Measurements from ENCODE around the gene SIGLEC10.
A peak's percentile ranks its signal among the peaks of the same experiment; 100 is the strongest.

SIGLEC10 gene

GRCh38 chr19:51396175-51396574 lies 21.3 kb downstream of the SIGLEC10 start:
- Histone ChIP-seq H3K36me3 (ENCODE audit: control insufficient read depth in 5 of 5, insufficient read depth in 5 of 5, low read length in 5 of 5) (no peaks in the 10 kb centered on the region), H3K4me3 (ENCODE audit: low read depth in 1 of 5, low read length in 5 of 5) (no peak overlapping the region), H3K9me3 (ENCODE audit: control insufficient read depth in 5 of 5, low read length in 5 of 5) (no peaks in the 10 kb centered on the region), H3K4me1 (ENCODE audit: control insufficient read depth in 5 of 5, insufficient read depth in 5 of 5, low read length in 5 of 5) (peaks cover 0 to 21% (median 11%) of the 10 kb centered on the region in 5 donors), H3K27me3 (ENCODE audit: control insufficient read depth in 5 of 5, insufficient read depth in 4 of 5, low read length in 5 of 5) (peaks cover 0 to 4% (median 0%) of the 10 kb centered on the region in 5 donors), H3K9ac (ENCODE audit: low read length in 5 of 5) (no peak overlapping the region), H3K27ac (ENCODE audit: low read depth, low read length) (no peak overlapping the region)

GRCh38 chr19:51394050-51394836 lies 23.2 kb downstream of the SIGLEC10 start:
- Histone ChIP-seq H3K4me1 (ENCODE audit: control insufficient read depth in 5 of 5, insufficient read depth in 5 of 5, low read length in 5 of 5) (peaks cover 0 to 27% (median 11%) of the 10 kb centered on the region in 5 donors), H3K9me3 (ENCODE audit: control insufficient read depth in 5 of 5, low read length in 5 of 5) (no peaks in the 10 kb centered on the region), H3K27ac (ENCODE audit: low read depth, low read length) (peak overlapping the region; percentile 77), H3K4me3 (ENCODE audit: low read depth in 1 of 5, low read length in 5 of 5) (peak overlapping the region; percentile 61 to 85 (median 67)), H3K36me3 (ENCODE audit: control insufficient read depth in 5 of 5, insufficient read depth in 5 of 5, low read length in 5 of 5) (no peaks in the 10 kb centered on the region), H3K9ac (ENCODE audit: low read length in 5 of 5) (peak overlapping the region in 4 of 5 donors; percentile 31 to 85 (median 70)), H3K27me3 (ENCODE audit: control insufficient read depth in 5 of 5, insufficient read depth in 4 of 5, low read length in 5 of 5) (peaks cover 0 to 6% (median 0%) of the 10 kb centered on the region in 5 donors)

GRCh38 chr19:51392701-51393100 lies 24.7 kb downstream of the SIGLEC10 start:
- no peak overlapping the region for H3K9ac ChIP-seq (ENCODE audit: low read length in 5 of 5)
- H3K36me3 ChIP-seq (ENCODE audit: control insufficient read depth in 5 of 5, insufficient read depth in 5 of 5, low read length in 5 of 5) = no peaks in the 10 kb centered on the region
- no peaks in the 10 kb centered on the region for H3K9me3 ChIP-seq (ENCODE audit: control insufficient read depth in 5 of 5, low read length in 5 of 5)
- H3K27ac ChIP-seq (ENCODE audit: low read depth, low read length) = no peak overlapping the region
- peaks cover 0 to 6% (median 0%) of the 10 kb centered on the region in 5 donors for H3K27me3 ChIP-seq (ENCODE audit: control insufficient read depth in 5 of 5, insufficient read depth in 4 of 5, low read length in 5 of 5)
- no peak overlapping the region for H3K4me3 ChIP-seq (ENCODE audit: low read depth in 1 of 5, low read length in 5 of 5)
- H3K4me1 ChIP-seq (ENCODE audit: control insufficient read depth in 5 of 5, insufficient read depth in 5 of 5, low read length in 5 of 5) = peaks cover 0 to 24% (median 11%) of the 10 kb centered on the region in 5 donors

- H3K27ac ChIP-seq (ENCODE audit: low read depth, low read length) = no peak overlapping the region
- peaks cover 0 to 19% (median 11%) of the 10 kb centered on the region in 5 donors for H3K4me1 ChIP-seq (ENCODE audit: control insufficient read depth in 5 of 5, insufficient read depth in 5 of 5, low read length in 5 of 5)
- no peaks in the 10 kb centered on the region for H3K36me3 ChIP-seq (ENCODE audit: control insufficient read depth in 5 of 5, insufficient read depth in 5 of 5, low read length in 5 of 5)
- H3K27me3 ChIP-seq (ENCODE audit: control insufficient read depth in 5 of 5, insufficient read depth in 4 of 5, low read length in 5 of 5) = peaks cover 0 to 6% (median 0%) of the 10 kb centered on the region in 5 donors
- no peaks in the 10 kb centered on the region for H3K9me3 ChIP-seq (ENCODE audit: control insufficient read depth in 5 of 5, low read length in 5 of 5)
- no peak overlapping the region for H3K9ac ChIP-seq (ENCODE audit: low read length in 5 of 5)
- H3K4me3 ChIP-seq (ENCODE audit: low read depth in 1 of 5, low read length in 5 of 5) = peak overlapping the region in 1 of 5 donors; percentile 10
Observed at GRCh38 chr19:51391073-51391611, 26.3 kb downstream of the SIGLEC10 start.

GRCh38 chr19:51389143-51389542 lies 28.3 kb downstream of the SIGLEC10 start:
- peaks cover 0 to 12% (median 5%) of the 10 kb centered on the region in 5 donors for H3K4me1 ChIP-seq (ENCODE audit: control insufficient read depth in 5 of 5, insufficient read depth in 5 of 5, low read length in 5 of 5)

GRCh38 chr19:51387924-51388389 lies 29.5 kb downstream of the SIGLEC10 start, which contains the start of gene LIM2:
LIM2 (minus strand) TSS chr19:51387974; CDS start chr19:51387443, 531 bp downstream.
- Histone ChIP-seq H3K36me3 (ENCODE audit: control insufficient read depth in 5 of 5, insufficient read depth in 5 of 5, low read length in 5 of 5) (no peaks in the 10 kb centered on the region), H3K4me3 (ENCODE audit: low read depth in 1 of 5, low read length in 5 of 5) (no peak within 1 kb of the TSS), H3K9me3 (ENCODE audit: control insufficient read depth in 5 of 5, low read length in 5 of 5) (no peaks in the 10 kb centered on the region), H3K27ac (ENCODE audit: low read depth, low read length) (no peak within 1 kb of the TSS), H3K27me3 (ENCODE audit: control insufficient read depth in 5 of 5, insufficient read depth in 4 of 5, low read length in 5 of 5) (peaks cover 0 to 6% (median 0%) of the 10 kb centered on the region in 5 donors), H3K9ac (ENCODE audit: low read length in 5 of 5) (no peak within 1 kb of the TSS), H3K4me1 (ENCODE audit: control insufficient read depth in 5 of 5, insufficient read depth in 5 of 5, low read length in 5 of 5) (peaks cover 0 to 7% (median 0%) of the 10 kb centered on the region in 5 donors)

More at GRCh38 chr19:51389143-51389542, 28.3 kb downstream of the SIGLEC10 start:
- no peaks in the 10 kb centered on the region for H3K36me3 ChIP-seq (ENCODE audit: control insufficient read depth in 5 of 5, insufficient read depth in 5 of 5, low read length in 5 of 5)
- no peak overlapping the region for H3K9ac ChIP-seq (ENCODE audit: low read length in 5 of 5)
- no peak overlapping the region for H3K4me3 ChIP-seq (ENCODE audit: low read depth in 1 of 5, low read length in 5 of 5)
- no peak overlapping the region for H3K27ac ChIP-seq (ENCODE audit: low read depth, low read length)
- H3K9me3 ChIP-seq (ENCODE audit: control insufficient read depth in 5 of 5, low read length in 5 of 5) = no peaks in the 10 kb centered on the region
- peaks cover 0 to 6% (median 0%) of the 10 kb centered on the region in 5 donors for H3K27me3 ChIP-seq (ENCODE audit: control insufficient read depth in 5 of 5, insufficient read depth in 4 of 5, low read length in 5 of 5)

GRCh38 chr19:51386882-51387520 lies 30.4 kb downstream of the SIGLEC10 start:
- peaks cover 0 to 7% (median 0%) of the 10 kb centered on the region in 5 donors for H3K4me1 ChIP-seq (ENCODE audit: control insufficient read depth in 5 of 5, insufficient read depth in 5 of 5, low read length in 5 of 5)
- no peak overlapping the region for H3K4me3 ChIP-seq (ENCODE audit: low read depth in 1 of 5, low read length in 5 of 5)
- H3K27me3 ChIP-seq (ENCODE audit: control insufficient read depth in 5 of 5, insufficient read depth in 4 of 5, low read length in 5 of 5) = peaks cover 0 to 6% (median 0%) of the 10 kb centered on the region in 5 donors
- H3K9me3 ChIP-seq (ENCODE audit: control insufficient read depth in 5 of 5, low read length in 5 of 5) = no peaks in the 10 kb centered on the region
- H3K27ac ChIP-seq (ENCODE audit: low read depth, low read length) = no peak overlapping the region
- no peaks in the 10 kb centered on the region for H3K36me3 ChIP-seq (ENCODE audit: control insufficient read depth in 5 of 5, insufficient read depth in 5 of 5, low read length in 5 of 5)
- H3K9ac ChIP-seq (ENCODE audit: low read length in 5 of 5) = no peak overlapping the region

- Histone ChIP-seq H3K9ac (ENCODE audit: low read length in 5 of 5) (no peak overlapping the region), H3K9me3 (ENCODE audit: control insufficient read depth in 5 of 5, low read length in 5 of 5) (peaks cover 0 to 6% (median 3%) of the 10 kb centered on the region in 5 donors), H3K27me3 (ENCODE audit: control insufficient read depth in 5 of 5, insufficient read depth in 4 of 5, low read length in 5 of 5) (no peaks in the 10 kb centered on the region), H3K27ac (ENCODE audit: low read depth, low read length) (no peak overlapping the region), H3K4me1 (ENCODE audit: control insufficient read depth in 5 of 5, insufficient read depth in 5 of 5, low read length in 5 of 5) (no peaks in the 10 kb centered on the region), H3K36me3 (ENCODE audit: control insufficient read depth in 5 of 5, insufficient read depth in 5 of 5, low read length in 5 of 5) (no peaks in the 10 kb centered on the region), H3K4me3 (ENCODE audit: low read depth in 1 of 5, low read length in 5 of 5) (no peak overlapping the region)
Observed at GRCh38 chr19:51382004-51382403, 35.4 kb downstream of the SIGLEC10 start.

- H3K27me3 ChIP-seq (ENCODE audit: control insufficient read depth in 5 of 5, insufficient read depth in 4 of 5, low read length in 5 of 5) = no peaks in the 10 kb centered on the region
- H3K9me3 ChIP-seq (ENCODE audit: control insufficient read depth in 5 of 5, low read length in 5 of 5) = peaks cover 0 to 6% (median 3%) of the 10 kb centered on the region in 5 donors
- no peak overlapping the region for H3K27ac ChIP-seq (ENCODE audit: low read depth, low read length)
- no peak overlapping the region for H3K9ac ChIP-seq (ENCODE audit: low read length in 5 of 5)
- H3K4me1 ChIP-seq (ENCODE audit: control insufficient read depth in 5 of 5, insufficient read depth in 5 of 5, low read length in 5 of 5) = no peaks in the 10 kb centered on the region
- no peak overlapping the region for H3K4me3 ChIP-seq (ENCODE audit: low read depth in 1 of 5, low read length in 5 of 5)
- no peaks in the 10 kb centered on the region for H3K36me3 ChIP-seq (ENCODE audit: control insufficient read depth in 5 of 5, insufficient read depth in 5 of 5, low read length in 5 of 5)
Observed at GRCh38 chr19:51380379-51380778, 37.1 kb downstream of the SIGLEC10 start.

Data from subcutaneous abdominal adipose tissue (tissue), 5 donors.